CD4-positive, alpha-beta T cell (primary cell): ENCODE data around the gene GNAS-AS1. TPM values are rescaled to one million over a fixed set of nuclear protein-coding genes. Genes with fewer than 3 reads are reported as not detected.
"Not testable (repeated sequence)": the region's sequence is repeated elsewhere in the genome, so short reads cannot be mapped to it uniquely, and the experiment has no call there.

ENCODE experiments used
- ATAC-seq: fragments of 200-7000 bp; cut with Tn5 transposase; one replicate; pipeline ENCODE4 v1.10.0; 2022; ENCODE audit warnings: mild to moderate bottlenecking; ENCODE audit not compliant: poor library complexity
- CTCF ChIA-PET: fragments of 350-600 bp; sonication (Branson Sonifier 250); formaldehyde crosslinking; loops from one replicate; lab custom pipeline; 2021; ENCODE audit warnings: antibody characterized with exemption, inconsistent platforms; lab: Charles Lee
- POLR2A ChIA-PET: fragments of 350-600 bp; sonication (Branson Sonifier 250); formaldehyde crosslinking; loops from one replicate; lab custom pipeline; 2021; ENCODE audit warnings: antibody characterized with exemption, inconsistent platforms; lab: Charles Lee
- DNase-seq, 14 experiments: peaks; one replicate each; pipeline ENCODE4 v3.0.0-alpha.2; 2013 to 2020; ENCODE audit warnings: mixed read lengths in 2 of 14
- H3K27ac ChIP-seq, 2 donors: one replicate each; pipeline versions ENCODE4 v1.5.1 to v1.7.0; 2013; ENCODE audit warnings: low read length in 2 of 2, low read depth in 1 of 2, mild to moderate bottlenecking in 1 of 2
- H3K27me3 ChIP-seq, 2 experiments: 1 replicate in 1 of 2; 2 replicates in 1 of 2; pipeline versions ENCODE4 v1.6.1 to v1.7.0; 2013; ENCODE audit warnings: low read length in 2 of 2, control low read depth in 1 of 2, mild to moderate bottlenecking in 1 of 2, moderate library complexity in 1 of 2; ENCODE audit not compliant: insufficient read depth in 2 of 2, control insufficient read depth in 1 of 2
- H3K36me3 ChIP-seq: one replicate; pipeline ENCODE4 v1.6.1; 2013; ENCODE audit warnings: low read length, control low read depth; ENCODE audit not compliant: insufficient read depth
- H3K4me1 ChIP-seq: one replicate; pipeline ENCODE4 v1.6.1; 2013; ENCODE audit warnings: low read length, control low read depth; ENCODE audit not compliant: insufficient read depth
- H3K4me3 ChIP-seq: one replicate; pipeline ENCODE4 v1.5.1; 2013; ENCODE audit warnings: mild to moderate bottlenecking, low read length, moderate library complexity
- H3K9me3 ChIP-seq, 2 experiments: 1 replicate in 1 of 2; 2 replicates in 1 of 2; pipeline versions ENCODE4 v1.6.1 to v1.7.0; 2013; ENCODE audit warnings: low read length in 2 of 2, mild to moderate bottlenecking in 2 of 2, control low read depth in 1 of 2, moderate library complexity in 1 of 2; ENCODE audit not compliant: control insufficient read depth in 1 of 2, insufficient read depth in 1 of 2
- H3K27ac Mint-ChIP-seq: one replicate; pipeline ENCODE4 v1.8.0; 2020; ENCODE audit warnings: mixed read lengths
- H3K27me3 Mint-ChIP-seq: one replicate; pipeline ENCODE4 v1.8.0; 2021; ENCODE audit warnings: mixed read lengths
- H3K36me3 Mint-ChIP-seq: one replicate; pipeline ENCODE4 v1.8.0; 2021; ENCODE audit warnings: low read depth, mixed read lengths
- H3K4me1 Mint-ChIP-seq: one replicate; pipeline ENCODE4 v1.8.0; 2021; ENCODE audit warnings: low read depth, mixed read lengths
- H3K4me3 Mint-ChIP-seq: one replicate; pipeline ENCODE4 v1.8.0; 2020; ENCODE audit warnings: mild to moderate bottlenecking, mixed read lengths
- H3K9me3 Mint-ChIP-seq: one replicate; pipeline ENCODE4 v1.8.0; 2020; ENCODE audit warnings: mixed read lengths
- CTCF ChIP-seq: fragments of 200-600 bp; IDR thresholded peaks from one replicate; pipeline ENCODE4 v1.8.0; 2022; ENCODE audit warnings: antibody characterized with exemption, mild to moderate bottlenecking
- intact Hi-C, 2 experiments: fragments of 100-400 bp; cut with DNase I in 1 of 2; cut with micrococcal nuclease in 1 of 2; formaldehyde crosslinking; loops; one replicate each; pipeline versions ENCODE4 v1.15.1 to v1.9.0; 2023 to 2025; cut with DNase I, micrococcal nuclease
- total RNA-seq, 174 experiments: library from RNA in 2 of 174; stranded (reverse) in 2 of 174; gene quantifications; one replicate each; pipeline ENCODE4 v1.2.3 and lab custom pipeline; 2021 to 2026

Gene GNAS-AS1
- total RNA-seq, 2 experiments from 2014 or later, result not detected

- Mint-ChIP-seq H3K36me3 (no peaks in the 10 kb centered on the region), H3K4me1 (no peaks in the 10 kb centered on the region)
- CTCF ChIA-PET, result no interaction called here
These were observed 27.7 kb downstream of the GNAS-AS1 start for GRCh38 chr20:58822748-58823730.

GRCh38 chr20:58822149-58822548 lies 28.6 kb downstream of the GNAS-AS1 start:
- ChIA-PET POLR2A (no interaction called here), CTCF (no interaction called here)
- no peak overlapping the region for H3K4me3 Mint-ChIP-seq
- no peaks in the 10 kb centered on the region for H3K4me1 ChIP-seq
- peaks cover 0 to 13% of the 10 kb centered on the region in 2 experiments for H3K9me3 ChIP-seq
- DNase-seq (no peak), ATAC-seq (no peak)
- no peak for TF ChIP-seq CTCF
- H3K36me3 Mint-ChIP-seq, result no peaks in the 10 kb centered on the region
- H3K27me3 ChIP-seq, result no peaks in the 10 kb centered on the region
- H3K9me3 Mint-ChIP-seq, result no peaks in the 10 kb centered on the region
- H3K27ac ChIP-seq, result no peak overlapping the region
- H3K4me3 ChIP-seq, result no peak overlapping the region
- H3K36me3 ChIP-seq, result no peaks in the 10 kb centered on the region
- H3K4me1 Mint-ChIP-seq, result no peaks in the 10 kb centered on the region
- no peaks in the 10 kb centered on the region for H3K27me3 Mint-ChIP-seq
- intact Hi-C loops, result no loop called here
- no peak overlapping the region for H3K27ac Mint-ChIP-seq

More at GRCh38 chr20:58822748-58823730, 27.7 kb downstream of the GNAS-AS1 start:
- Histone ChIP-seq H3K27ac (no peak overlapping the region), H3K9me3 (peaks cover 0 to 13% of the 10 kb centered on the region in 2 experiments), H3K4me1 (no peaks in the 10 kb centered on the region), H3K27me3 (no peaks in the 10 kb centered on the region), H3K4me3 (no peak overlapping the region), H3K36me3 (no peaks in the 10 kb centered on the region)
- POLR2A ChIA-PET, result no interaction called here
- ATAC-seq (no peak), DNase-seq (no peak)
- H3K27me3 Mint-ChIP-seq, result no peaks in the 10 kb centered on the region
- intact Hi-C loops, result no loop called here
- no peaks in the 10 kb centered on the region for H3K9me3 Mint-ChIP-seq
- TF ChIP-seq CTCF, result no peak
- H3K27ac Mint-ChIP-seq, result no peak overlapping the region
- no peak overlapping the region for H3K4me3 Mint-ChIP-seq

- H3K27me3 ChIP-seq, H3K4me1 ChIP-seq, H3K4me1 Mint-ChIP-seq, H3K27me3 Mint-ChIP-seq, H3K36me3 ChIP-seq, CTCF ChIA-PET, H3K36me3 Mint-ChIP-seq, intact Hi-C loops, DNase-seq, H3K27ac ChIP-seq, H3K4me3 ChIP-seq, H3K27ac Mint-ChIP-seq, H3K9me3 Mint-ChIP-seq, POLR2A ChIA-PET, ATAC-seq, H3K4me3 Mint-ChIP-seq: not testable (repeated sequence)
- peaks cover 0 to 13% of the 10 kb centered on the region in 2 experiments for H3K9me3 ChIP-seq
These were observed 30.2 kb downstream of the GNAS-AS1 start for GRCh38 chr20:58820515-58820914.
